ENCODE results near the gene PCDH9.
"Not testable (repeated sequence)": the region's sequence is repeated elsewhere in the genome, so short reads cannot be mapped to it uniquely, and the experiment has no call there.

Gene PCDH9

DNA sequence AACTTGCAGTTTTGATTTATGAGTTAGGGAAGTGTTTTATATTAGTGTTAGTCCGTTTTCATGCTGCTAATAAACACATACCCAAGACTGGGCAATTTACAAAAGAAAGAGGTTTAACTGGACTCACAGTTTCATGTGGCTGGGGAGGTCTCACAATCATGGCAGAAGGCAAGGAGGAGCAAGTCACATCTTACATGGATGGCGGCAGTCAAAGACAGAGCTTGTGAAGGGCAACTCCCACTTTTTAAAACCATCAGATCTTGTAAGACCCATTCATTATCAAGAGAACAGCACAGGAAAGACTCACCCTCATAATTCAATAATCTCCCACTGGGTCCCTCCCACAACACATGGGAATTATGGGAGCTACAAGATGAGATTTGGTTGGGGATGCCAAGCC lies 349.0 kb downstream of the PCDH9 start:
- DNase-seq: not testable (repeated sequence)

DNA sequence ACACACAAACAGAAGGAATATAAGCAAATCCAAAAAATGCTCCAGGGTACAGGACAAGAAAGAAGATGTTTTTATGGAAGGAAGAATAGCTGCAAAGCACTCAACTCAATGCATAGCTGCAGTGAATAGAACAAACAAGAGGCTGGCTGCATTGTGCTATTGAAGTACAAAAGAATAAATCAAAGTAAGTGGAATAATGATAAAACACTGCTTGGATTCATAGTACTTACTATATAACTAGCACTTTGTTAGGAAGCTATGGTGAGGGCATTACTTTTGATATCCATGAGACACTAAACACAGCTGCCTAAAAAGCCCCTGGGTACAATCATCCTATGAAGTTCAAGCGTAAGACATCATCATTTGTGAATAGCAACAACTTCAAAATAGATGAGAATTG lies 350.1 kb downstream of the PCDH9 start:
- DNase-seq: no peak

DNA sequence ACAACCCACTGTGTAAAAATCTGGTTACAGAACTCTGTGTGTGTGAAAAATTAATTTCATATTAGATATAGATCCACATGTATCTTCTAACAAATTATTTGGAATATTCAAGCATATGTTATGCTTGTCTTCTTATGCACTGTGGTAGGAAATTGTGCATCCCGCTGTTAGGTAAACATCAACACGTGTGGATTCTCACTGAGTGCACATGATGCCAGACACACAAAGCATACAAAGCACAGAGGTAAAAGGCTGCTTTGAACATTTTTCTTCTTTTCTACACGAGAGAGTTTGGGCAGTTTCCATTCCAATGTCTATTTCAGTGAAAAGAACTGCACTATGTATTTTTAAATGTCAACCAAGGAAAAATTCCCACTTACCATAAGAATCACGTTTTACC lies 354.9 kb downstream of the PCDH9 start:
- DNase-seq: no peak

DNA sequence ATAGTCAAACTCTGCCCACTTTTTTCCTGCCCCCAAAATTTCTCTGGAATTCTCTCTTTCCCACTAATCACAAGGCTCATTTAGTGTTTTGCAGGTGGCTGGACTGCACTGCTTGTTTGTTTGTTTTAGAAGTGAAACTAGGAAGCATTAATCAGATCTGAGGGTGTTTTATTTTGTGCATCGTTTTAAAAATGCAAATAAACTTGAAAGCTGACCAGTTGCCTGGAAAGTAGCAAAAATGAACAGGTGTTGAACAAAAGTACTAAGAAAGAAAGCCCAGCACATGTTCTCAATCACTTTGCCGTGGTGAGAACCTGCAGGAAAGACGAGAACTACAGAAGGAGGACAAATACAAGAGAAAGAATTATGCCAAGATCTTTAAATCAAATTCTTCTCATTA lies 365.5 kb downstream of the PCDH9 start:
- DNase-seq: no peak

DNA sequence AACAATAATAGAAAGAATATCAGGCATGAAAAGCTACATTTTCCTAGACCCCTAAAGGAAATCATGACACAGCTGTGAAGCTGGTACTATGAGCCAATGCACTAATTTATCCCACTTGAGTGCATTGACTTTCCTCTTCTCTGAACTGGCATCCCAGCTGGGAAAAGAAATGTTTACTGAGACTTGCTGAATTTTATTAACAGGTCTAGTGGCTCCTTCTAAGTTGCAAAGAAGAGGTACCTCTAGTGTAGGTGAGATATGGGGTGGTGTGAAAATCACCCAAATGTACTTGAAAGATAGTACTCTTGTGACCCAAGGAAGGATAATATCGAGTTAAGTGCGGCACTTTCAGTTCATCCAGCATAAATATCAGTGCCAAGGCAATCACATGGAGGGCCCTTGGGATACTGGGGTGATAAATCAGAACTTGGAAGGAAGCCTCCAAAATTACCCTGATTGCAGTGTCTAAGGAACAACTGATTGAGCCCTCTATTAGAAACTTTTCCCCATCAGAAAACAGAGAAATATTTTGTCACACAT lies 369.2 kb downstream of the PCDH9 start:
- DNase-seq: no peak

DNA sequence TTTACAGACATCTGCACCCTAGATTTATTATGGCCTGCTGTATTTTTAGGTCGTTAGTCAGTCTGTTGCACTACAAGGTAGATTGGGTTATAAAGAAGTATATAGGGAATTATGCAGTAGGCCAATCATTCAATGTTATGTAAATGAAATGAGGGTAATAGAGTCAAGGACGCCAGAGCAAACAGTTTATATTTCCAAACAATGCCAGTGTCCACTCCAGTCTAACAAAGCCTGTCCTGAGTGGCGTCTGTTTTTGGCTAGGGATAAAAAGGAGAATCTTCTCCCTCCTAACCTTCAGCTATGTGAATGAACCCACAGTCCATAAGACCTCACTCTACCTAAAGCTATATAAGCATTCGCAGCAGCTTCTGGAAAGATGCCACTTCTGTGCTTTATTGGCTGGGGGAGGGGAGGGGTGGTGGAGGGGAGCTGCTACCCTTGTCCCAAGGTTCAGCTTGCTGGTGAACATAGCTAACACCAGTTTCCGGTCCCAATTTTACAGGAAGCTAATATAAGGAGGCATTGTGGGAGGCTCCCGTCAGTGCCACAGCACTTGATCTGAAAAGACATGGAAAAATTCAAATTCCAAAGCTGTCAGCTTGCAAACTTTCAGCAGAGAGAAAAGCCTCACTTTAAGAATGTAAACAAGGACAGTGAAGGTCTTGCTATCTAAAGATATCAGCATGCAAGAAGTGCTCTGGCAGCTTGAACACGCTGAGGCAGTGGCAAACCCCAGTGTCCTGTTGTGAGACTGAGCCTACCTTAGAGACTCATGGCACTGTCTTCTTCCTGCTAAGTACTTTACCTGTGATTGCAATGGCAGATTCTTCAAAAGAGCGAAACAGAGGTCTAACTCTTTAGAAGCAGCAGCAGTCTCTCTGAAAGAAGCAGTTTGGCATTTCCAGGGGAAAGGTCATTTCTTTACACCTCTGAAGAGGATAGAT lies 369.9 kb downstream of the PCDH9 start:
- DNase-seq: no peak

DNA sequence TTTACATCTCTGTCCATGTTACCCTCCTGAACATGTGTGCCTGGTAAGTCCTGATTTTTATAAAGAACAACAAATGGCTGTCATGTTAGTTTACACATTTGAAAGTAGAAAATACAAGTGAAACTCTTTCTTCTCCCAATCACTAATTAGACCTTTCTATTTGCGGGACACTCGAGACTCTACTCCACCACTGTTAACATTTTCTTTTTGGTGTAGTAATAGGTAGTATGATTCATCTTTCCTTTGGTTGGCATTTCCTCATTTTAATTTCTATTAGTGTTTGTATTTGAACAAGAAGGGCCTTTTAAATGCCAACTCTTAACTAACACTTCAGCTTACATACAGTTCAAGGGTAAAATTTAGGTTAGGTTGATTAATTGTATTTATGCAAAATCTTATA lies 371.1 kb downstream of the PCDH9 start:
- no peak for DNase-seq

DNA sequence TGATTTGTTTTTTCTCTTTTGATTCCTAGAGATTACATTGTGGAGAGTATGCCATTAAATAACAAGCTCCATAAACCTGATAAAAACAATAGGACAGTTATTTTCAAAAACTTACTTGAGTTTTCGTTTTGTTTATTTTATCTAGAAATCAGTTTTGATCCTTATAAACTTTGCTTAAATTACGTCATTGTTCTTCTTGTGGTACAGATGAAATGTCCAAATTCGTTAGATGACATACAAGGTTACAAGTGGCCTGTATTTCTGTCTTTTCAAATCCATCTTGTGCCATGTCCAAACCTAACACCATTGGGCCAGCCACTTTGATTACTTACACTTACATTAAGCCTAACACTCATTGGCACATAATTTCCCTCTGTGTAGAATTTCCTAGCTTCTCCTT lies 372.0 kb downstream of the PCDH9 start:
- no peak for DNase-seq

DNA sequence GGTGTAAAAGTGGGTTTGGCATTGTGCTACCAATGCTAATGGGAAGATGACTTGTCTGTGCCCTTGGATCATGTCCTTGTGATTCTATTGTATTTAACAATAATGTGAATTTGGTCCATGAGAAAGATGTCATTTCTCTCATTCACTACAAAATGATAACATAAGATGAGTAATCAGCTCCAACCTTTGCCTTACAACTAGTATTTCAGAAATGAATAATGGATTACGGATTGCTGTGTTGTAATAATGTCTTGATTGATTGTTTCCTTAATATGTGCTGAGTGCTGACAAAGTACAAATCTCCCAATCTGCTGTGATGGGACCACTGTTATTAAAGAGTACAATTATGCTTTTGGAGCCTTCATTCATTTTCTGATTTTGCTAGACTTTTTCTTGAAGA lies 375.0 kb downstream of the PCDH9 start:
- DNase-seq: no peak

DNA sequence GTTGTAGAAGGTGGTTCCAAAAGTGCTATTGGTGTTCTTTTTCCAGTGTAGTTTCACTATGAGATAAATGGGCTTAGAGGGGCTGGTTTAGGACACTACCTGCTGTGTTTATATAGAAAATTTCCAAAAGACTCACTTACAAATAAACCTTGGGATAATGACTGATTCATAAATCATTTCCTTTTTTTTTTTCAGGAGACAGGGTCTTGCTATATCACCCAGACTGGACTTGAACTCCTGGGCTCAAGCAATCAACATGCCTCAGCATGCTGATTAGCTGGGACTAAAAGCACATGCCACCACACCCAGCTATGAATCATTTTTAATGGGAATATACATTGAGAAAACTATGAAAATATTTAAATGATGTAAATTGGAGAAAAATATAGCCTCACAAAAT lies 376.6 kb downstream of the PCDH9 start:
- no peak for DNase-seq

DNA sequence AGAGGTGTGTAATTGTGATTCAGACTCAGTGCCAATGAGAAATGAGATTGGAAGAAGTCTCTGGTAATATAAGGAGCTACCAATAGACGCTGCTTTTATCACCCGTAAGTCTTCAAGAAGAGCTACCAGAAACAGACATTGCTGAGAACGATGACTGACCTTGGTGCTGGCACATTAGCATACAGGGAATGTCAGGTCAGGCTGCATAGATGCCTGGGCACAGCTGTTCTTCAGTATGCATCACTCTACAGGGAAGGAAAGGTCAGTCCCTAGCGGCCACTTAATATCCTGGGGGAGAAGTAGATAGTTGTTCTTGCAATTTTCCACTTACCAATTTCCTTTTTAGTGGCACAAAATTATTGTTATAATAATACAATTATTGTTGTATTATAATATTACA lies 380.4 kb downstream of the PCDH9 start:
- DNase-seq: no peak

DNA sequence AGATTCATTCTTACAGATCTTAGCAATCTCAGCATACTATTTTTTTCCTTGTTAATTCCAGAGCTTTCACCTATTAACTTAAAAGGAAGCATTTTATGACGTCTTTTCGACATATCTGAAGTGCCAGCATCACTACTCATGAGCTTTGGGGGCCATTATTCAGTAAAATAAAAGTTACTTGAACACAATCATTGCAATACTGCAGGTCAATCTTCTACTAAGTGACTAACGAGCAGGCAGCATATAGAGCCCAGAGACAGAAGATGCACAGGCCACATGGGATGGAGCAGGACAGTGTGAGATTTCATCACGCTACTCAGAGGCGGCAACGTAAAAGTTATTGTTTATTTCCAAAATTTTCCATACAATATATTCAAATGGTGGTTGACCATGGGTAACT lies 382.6 kb downstream of the PCDH9 start:
- no peak for DNase-seq

DNA sequence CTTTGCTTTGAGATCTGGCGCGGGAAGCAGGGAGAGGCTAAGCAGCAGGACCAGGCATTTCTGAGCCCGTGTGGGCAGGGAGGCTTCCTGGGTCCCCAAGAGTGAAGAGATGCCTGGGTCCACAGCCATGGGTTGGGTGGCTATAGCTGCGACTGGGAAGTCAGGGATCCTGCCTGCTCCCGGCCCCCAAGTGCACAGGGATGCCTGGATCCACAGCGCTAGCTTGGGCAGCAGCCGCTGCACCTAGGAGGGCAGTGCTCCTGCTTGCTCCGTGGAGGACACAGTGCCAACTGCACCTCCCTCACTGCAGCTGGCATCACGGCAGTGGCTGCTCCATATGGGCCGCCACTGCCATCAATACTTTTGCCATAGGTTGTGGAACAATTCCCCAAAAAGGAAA lies 384.7 kb downstream of the PCDH9 start:
- DNase-seq: no peak

DNA sequence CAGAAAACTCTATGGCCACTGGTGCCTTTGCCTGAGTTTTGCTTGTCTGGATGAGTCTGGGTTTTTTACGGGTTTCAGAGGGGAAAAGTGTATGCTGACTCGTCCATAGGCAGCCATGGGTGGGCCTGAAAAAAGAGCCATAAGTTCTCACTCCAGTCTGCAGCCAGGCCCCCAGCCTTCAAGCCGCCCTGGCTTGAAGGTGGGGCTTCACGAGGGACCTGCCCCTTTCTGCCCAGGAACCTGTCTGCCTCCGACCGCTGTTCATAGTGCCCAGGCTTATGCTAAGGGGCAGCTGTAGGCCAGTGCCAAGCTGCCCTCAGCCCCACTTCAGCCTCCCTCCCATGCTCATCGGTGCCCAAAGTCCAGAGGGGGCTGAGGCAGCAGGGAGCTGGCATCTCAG lies 385.2 kb downstream of the PCDH9 start:
- no peak for DNase-seq

DNA sequence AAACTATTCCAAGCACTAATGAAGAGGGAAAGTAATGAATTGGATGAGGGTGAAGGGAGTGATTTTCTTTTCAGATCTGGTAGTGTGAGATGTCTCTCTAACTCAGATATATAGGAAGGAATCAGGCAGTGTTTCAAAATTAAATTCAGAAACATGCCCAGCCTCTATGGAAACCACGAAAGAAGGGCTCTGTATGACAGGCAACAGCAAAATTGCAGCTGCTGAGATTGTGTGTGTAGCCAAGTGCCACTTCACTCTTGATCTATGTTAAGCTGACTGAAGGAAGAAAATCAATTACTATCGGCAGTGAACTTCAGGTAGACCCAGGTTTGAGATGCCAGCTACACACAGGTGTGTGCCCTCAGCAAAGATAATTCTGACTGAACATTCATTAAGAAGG lies 387.4 kb downstream of the PCDH9 start:
- DNase-seq: no peak

DNA sequence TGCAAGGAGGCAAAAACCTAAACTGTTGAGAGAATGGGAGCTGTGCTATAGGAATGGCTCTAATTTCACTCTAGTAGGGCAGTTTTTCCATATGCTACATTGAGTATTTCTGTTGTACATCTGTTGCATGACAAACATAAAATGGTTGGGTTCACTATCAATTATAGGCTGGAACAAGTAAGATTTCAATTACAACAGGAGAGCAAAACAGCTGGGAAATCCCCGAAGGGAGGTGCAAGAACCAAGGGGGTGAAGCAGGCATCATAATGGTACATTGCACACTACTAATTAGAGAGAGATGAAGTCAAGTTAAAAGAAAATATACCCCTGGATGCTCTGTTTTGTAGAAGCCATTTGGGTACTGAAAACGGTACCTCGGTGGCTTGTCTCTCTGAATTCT lies 389.5 kb downstream of the PCDH9 start:
- no peak for DNase-seq

DNA sequence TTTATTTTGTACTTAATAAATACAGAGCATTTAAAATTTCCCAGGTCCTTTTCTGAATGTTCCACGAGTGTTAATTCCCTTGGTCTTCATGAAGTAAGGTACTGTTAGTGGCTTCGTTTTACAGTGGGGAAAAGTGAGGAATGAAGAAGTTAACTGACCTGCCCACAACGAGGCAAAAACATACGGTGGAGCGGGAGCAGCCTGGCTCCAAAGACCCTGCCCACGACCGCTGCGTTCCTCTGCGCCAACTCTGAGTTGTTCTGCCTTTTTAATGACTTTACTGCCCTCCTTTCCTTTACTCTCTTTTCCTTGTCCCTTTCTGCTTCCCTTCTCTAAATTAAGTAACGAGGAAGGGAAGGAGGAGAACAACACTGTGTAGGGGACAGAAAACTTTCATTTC lies 392.9 kb downstream of the PCDH9 start:
- no peak for DNase-seq

DNA sequence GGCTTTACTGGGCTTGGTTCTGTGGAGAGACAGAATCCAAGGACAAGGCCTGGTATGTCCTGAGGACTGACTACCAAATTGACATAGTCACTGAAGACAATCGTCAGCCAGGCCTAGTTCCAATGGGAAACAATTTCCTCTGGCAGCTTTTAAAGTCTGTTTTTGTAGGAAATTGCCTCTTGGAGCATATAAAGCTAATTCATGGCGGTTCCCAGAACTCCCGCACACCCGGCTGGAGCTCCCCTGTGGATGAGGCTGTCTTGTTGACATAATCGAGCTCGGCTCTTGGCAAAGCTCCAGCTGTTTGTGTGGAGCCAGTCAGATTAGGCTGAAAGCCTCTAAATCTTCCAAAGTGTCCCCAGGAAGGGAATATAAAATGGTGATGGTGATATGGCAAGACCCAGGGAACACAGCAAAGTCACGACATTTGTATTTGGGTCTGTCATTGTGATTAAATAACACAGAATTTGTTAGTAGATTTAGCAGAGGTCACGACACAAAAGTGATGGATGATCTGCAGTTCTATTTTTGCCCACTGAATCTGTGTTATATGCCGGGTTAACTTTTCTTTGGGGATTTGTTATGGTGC lies 395.0 kb downstream of the PCDH9 start:
- DNase-seq: no peak

DNA sequence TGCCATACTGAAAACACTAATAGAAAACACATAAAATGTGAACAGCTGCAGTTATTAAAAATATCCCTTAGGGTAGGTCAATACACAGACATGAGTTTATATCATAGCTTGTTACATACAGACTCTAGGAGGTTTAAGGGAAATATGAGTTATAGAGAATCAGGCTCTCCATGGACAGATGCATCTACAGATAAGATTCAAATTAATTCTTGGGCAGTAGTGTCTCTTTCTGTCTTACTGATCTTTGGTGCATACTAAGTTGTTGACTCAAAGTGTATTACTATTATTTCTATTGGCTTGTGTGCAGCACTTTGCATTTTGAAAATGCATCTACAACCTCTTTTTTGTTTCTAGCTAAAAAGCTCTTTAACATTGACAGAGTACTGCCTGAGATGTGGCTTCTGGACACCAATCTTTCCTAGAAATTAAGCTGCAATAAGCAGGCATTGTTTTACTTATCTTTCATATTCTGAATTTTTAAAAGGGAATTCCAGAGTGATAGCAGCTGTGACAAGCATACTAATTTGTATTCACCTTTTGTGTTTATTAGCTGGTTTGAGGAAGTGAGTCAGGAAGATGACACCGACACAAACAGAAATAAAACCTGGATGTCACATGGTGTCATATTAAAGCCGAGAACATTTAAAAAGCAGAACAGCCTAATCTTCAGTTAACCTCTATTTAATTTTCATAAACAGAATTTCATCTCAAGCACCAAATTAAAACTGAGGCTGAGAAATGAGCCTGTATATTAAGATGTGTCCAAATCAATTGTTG lies 399.0 kb downstream of the PCDH9 start:
- DNase-seq: no peak

DNA sequence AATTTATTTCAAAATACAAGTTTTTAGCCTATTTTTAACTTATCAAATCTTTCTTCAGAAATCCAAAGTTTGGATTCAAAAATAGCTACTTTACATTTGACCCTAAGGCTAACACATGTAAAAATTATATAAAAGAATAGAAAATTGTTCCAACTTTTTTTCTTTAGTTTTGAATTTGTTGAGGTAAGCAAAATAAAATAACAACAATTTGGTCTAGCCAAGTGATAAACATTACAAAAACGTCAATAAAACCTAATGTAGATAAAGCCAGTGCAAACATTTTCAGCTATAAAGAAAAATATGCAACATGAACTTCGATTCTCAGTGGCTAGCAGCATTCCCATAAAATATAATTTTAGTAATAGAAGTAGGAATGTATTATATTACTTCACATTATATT lies 400.3 kb downstream of the PCDH9 start:
- no peak for DNase-seq

DNA sequence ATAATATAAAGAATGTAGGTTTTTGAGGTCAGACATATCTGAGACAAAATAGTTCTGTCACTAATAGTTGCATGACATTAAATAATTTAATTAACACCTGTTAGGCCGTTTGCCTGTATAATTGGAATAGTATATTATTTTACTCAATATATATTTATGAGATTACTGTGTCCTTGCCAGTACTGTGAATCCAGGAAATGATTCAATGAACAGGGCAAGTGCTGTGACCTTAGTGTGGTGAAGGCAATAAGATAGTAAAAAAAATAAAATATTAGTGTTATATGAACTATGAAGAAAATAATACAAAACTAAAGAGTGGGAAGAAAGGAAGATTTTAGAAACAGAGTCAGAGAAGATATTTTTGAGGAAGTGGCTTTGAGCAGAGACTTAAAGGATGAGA lies 403.7 kb downstream of the PCDH9 start:
- no peak for DNase-seq

DNA sequence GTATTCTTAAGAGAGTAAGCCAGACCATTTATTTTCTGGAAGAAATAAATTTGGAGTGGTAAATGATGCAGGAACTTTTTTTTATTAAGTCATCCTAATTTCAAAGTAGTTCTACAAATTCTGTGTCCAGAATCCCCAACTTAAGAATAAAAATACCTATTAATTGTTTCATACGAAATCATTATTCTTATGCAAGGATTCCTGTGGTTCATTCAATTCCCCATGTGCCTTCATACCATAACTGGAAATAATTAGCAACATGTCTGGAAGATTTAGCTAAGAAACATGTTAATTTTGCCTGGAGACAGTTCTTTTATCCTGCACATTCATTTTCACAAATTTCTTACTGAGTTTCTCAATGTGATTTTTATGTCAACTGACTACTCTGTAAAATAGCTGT lies 408.6 kb downstream of the PCDH9 start:
- DNase-seq: no peak

DNA sequence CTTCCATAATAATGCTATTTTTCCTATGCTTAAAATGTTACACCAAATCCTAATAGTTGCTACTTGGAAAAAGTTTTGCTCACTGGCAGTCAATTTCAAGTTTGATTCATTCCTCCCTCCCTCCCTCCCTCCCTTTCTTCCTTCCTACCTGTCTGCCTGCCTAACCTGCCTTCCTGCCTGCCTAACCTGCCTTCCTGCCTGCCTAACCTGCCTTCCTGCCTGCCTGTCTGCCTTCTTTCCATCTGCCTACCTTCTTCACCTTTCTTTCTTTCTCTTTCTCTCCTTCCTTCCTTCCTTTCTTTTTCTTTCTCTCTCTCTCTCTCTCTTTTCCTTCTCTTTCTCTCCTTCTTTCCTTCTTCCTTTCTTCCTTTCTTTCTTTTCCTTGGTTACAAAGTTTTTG lies 418.7 kb downstream of the PCDH9 start:
- DNase-seq: no peak

DNA sequence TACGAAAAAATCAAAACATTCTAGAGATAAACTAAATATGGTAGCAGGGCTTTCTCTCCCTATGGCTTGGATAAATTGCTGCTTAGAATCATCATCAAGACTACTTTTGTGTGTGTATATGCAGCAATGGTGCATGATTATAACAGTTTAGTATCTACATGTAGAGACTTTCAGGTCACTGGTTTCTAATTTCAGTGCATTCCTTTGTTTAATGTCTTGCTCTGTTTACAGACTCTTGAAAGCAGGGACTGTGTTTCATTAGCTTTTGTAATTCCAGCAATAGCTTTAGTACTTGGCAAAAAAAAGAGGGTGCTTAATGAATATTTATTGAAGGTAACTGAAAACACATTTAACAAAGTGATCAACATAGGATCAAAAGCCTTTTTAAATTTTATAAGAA lies 420.7 kb downstream of the PCDH9 start:
- no peak for DNase-seq
